H9 (cell line): Measurements from ENCODE around the gene IGF2BP2. TPM values are rescaled to one million over a fixed set of nuclear protein-coding genes. Genes with fewer than 3 reads are reported as not detected.

ENCODE experiments used
- DNase-seq: peaks from one replicate; pipeline ENCODE4 v3.0.0-alpha.2; 2017
- H2AFZ ChIP-seq: one replicate; pipeline ENCODE4 v1.6.1; 2013; ENCODE audit warnings: mild to moderate bottlenecking, low read length, control low read depth, moderate library complexity
- H2AK5ac ChIP-seq: 2 replicates; pipeline ENCODE4 v1.6.1; 2013; ENCODE audit warnings: low read length, control low read depth, mixed read lengths; ENCODE audit not compliant: insufficient read length
- H2BK120ac ChIP-seq: one replicate; pipeline ENCODE4 v1.6.1; 2013; ENCODE audit warnings: low read depth, mild to moderate bottlenecking, low read length, control low read depth, inconsistent platforms; ENCODE audit not compliant: poor library complexity, severe bottlenecking
- H2BK12ac ChIP-seq: 2 replicates; pipeline ENCODE4 v1.6.1; 2013; ENCODE audit warnings: low read length, control low read depth, mixed read lengths, low read depth; ENCODE audit not compliant: insufficient read length
- H2BK15ac ChIP-seq: 2 replicates; pipeline ENCODE4 v1.6.1; 2013; ENCODE audit warnings: low read depth, low read length, control low read depth
- H2BK20ac ChIP-seq: one replicate; pipeline ENCODE4 v1.6.1; 2013; ENCODE audit warnings: low read depth, mild to moderate bottlenecking, low read length, control low read depth, inconsistent platforms; ENCODE audit not compliant: poor library complexity, severe bottlenecking
- H2BK5ac ChIP-seq: 2 replicates; pipeline ENCODE4 v1.6.1; 2013; ENCODE audit warnings: low read length, control low read depth, mixed read lengths; ENCODE audit not compliant: insufficient read length
- H3K14ac ChIP-seq: 2 replicates; pipeline ENCODE4 v1.6.1; 2013; ENCODE audit warnings: low read length, control low read depth; ENCODE audit not compliant: insufficient read depth
- H3K18ac ChIP-seq: 2 replicates; pipeline ENCODE4 v1.6.1; 2013; ENCODE audit warnings: low read depth, mild to moderate bottlenecking, mixed read lengths, low read length, control low read depth; ENCODE audit not compliant: insufficient read length
- H3K23ac ChIP-seq: 2 replicates; pipeline ENCODE4 v1.6.1; 2013; ENCODE audit warnings: low read length, control low read depth, mixed read lengths, low read depth; ENCODE audit not compliant: insufficient read length
- H3K23me2 ChIP-seq: 2 replicates; pipeline ENCODE4 v1.6.1; 2013; ENCODE audit warnings: low read depth, mild to moderate bottlenecking, mixed read lengths, low read length, control low read depth; ENCODE audit not compliant: insufficient read length, poor library complexity, severe bottlenecking
- H3K27ac ChIP-seq: 2 replicates; pipeline ENCODE4 v1.5.1; 2013; ENCODE audit warnings: low read length, control low read depth, mixed read lengths, low read depth; ENCODE audit not compliant: insufficient read length
- H3K27me3 ChIP-seq: 2 replicates; pipeline ENCODE4 v1.6.1; 2013; ENCODE audit warnings: low read length, control low read depth, inconsistent platforms; ENCODE audit not compliant: insufficient read depth
- H3K4ac ChIP-seq: 2 replicates; pipeline ENCODE4 v1.6.1; 2013; ENCODE audit warnings: low read depth, mild to moderate bottlenecking, control low read depth, inconsistent platforms, low read length, moderate library complexity
- H3K4me1 ChIP-seq: 2 replicates; pipeline ENCODE4 v1.6.1; 2013; ENCODE audit warnings: low read length, control low read depth, inconsistent platforms; ENCODE audit not compliant: insufficient read depth
- H3K4me2 ChIP-seq: 2 replicates; pipeline ENCODE4 v1.6.1; 2013; ENCODE audit warnings: low read length, control low read depth, mixed read lengths; ENCODE audit not compliant: insufficient read length, insufficient read depth
- H3K56ac ChIP-seq: 2 replicates; pipeline ENCODE4 v1.6.1; 2013; ENCODE audit warnings: low read depth, mild to moderate bottlenecking, mixed read lengths, low read length, control low read depth; ENCODE audit not compliant: insufficient read length
- H3K79me1 ChIP-seq: 2 replicates; pipeline ENCODE4 v1.6.1; 2013; ENCODE audit warnings: low read depth, mild to moderate bottlenecking, moderate library complexity, low read length, control low read depth, inconsistent platforms; ENCODE audit not compliant: insufficient read depth, poor library complexity, severe bottlenecking
- H3K79me2 ChIP-seq: 2 replicates; pipeline ENCODE4 v1.6.1; 2013; ENCODE audit warnings: low read length, control low read depth, inconsistent platforms; ENCODE audit not compliant: insufficient read depth
- H3K9ac ChIP-seq: 2 replicates; pipeline ENCODE4 v1.6.1; 2013; ENCODE audit warnings: low read length, control low read depth, mixed read lengths; ENCODE audit not compliant: insufficient read length; ENCODE audit errors: extremely low read depth
- H3K9me3 ChIP-seq: one replicate; pipeline ENCODE4 v1.6.1; 2013; ENCODE audit warnings: low read depth, low read length, inconsistent platforms; ENCODE audit not compliant: control insufficient read depth
- H3T11ph ChIP-seq: one replicate; pipeline ENCODE4 v1.6.1; 2013; ENCODE audit warnings: mild to moderate bottlenecking, low read length, control low read depth, inconsistent platforms
- H4K20me1 ChIP-seq: one replicate; pipeline ENCODE4 v1.6.1; 2013; ENCODE audit not compliant: control insufficient read depth, insufficient read length, insufficient read depth
- H4K5ac ChIP-seq: 2 replicates; pipeline ENCODE4 v1.6.1; 2013; ENCODE audit warnings: low read depth, mild to moderate bottlenecking, mixed read lengths, low read length, control low read depth; ENCODE audit not compliant: insufficient read length
- H4K8ac ChIP-seq: replicated peaks from 2 replicates; pipeline ENCODE4 v1.6.1; 2013; ENCODE audit warnings: low read length, control low read depth, mixed read lengths, low read depth; ENCODE audit not compliant: insufficient read length
- H4K91ac ChIP-seq: 2 replicates; pipeline ENCODE4 v1.6.1; 2013; ENCODE audit warnings: low read depth, mild to moderate bottlenecking, moderate library complexity, mixed read lengths, low read length, control low read depth; ENCODE audit not compliant: insufficient read length
- H3K27ac Mint-ChIP-seq, 3 experiments: 2 replicates in 2 of 3; 3 replicates in 1 of 3; pipeline ENCODE4 v1.8.0; 2020 to 2021; ENCODE audit warnings: mixed read lengths in 3 of 3, mild to moderate bottlenecking in 1 of 3, moderate library complexity in 1 of 3
- H3K27me3 Mint-ChIP-seq: 2 replicates; pipeline ENCODE4 v1.8.0; 2021; ENCODE audit warnings: low read depth, mild to moderate bottlenecking, moderate library complexity, mixed read lengths
- H3K36me3 Mint-ChIP-seq, 3 experiments: 2 replicates in 2 of 3; 3 replicates in 1 of 3; pipeline ENCODE4 v1.8.0; 2020 to 2021; ENCODE audit warnings: low read depth in 3 of 3, mixed read lengths in 3 of 3; ENCODE audit not compliant: insufficient read depth in 1 of 3
- H3K4me1 Mint-ChIP-seq, 2 experiments: 2 replicates each; pipeline ENCODE4 v1.8.0; 2020; ENCODE audit warnings: mixed read lengths in 2 of 2
- H3K4me3 Mint-ChIP-seq, 2 experiments: 2 replicates in 1 of 2; 3 replicates in 1 of 2; pipeline ENCODE4 v1.8.0; 2020 to 2021; ENCODE audit warnings: mild to moderate bottlenecking in 2 of 2, mixed read lengths in 2 of 2, moderate library complexity in 1 of 2
- H3K9me3 Mint-ChIP-seq, 2 experiments: 2 replicates in 1 of 2; 3 replicates in 1 of 2; pipeline ENCODE4 v1.8.0; 2020; ENCODE audit warnings: mild to moderate bottlenecking in 2 of 2, mixed read lengths in 2 of 2, moderate library complexity in 1 of 2
- CTCF ChIP-seq: fragments of 200-600 bp; sonication (generic); conservative IDR thresholded peaks from 3 replicates; pipeline ENCODE4 v1.8.0; 2021; ENCODE audit warnings: antibody characterized with exemption, mild to moderate bottlenecking
- total RNA-seq: library from RNA; stranded (reverse); gene quantifications from 2 replicates; pipeline ENCODE4 v1.2.1, GENCODE V29; 2021

IGF2BP2 gene
- total RNA-seq, 1 experiment from 2014 or later: 130 TPM

GRCh38 chr3:185818267-185818875, 6.5 kb downstream of the IGF2BP2 start:
- peaks cover 71 to 76% of the 10 kb centered on the region in 2 experiments for H3K4me1 Mint-ChIP-seq
- peak overlapping the region in 1 of 2 experiments; percentile 44; a peak in 2 of 5 replicates for H3K4me3 Mint-ChIP-seq
- H3K9me3 Mint-ChIP-seq: no peaks in the 10 kb centered on the region
- no peak overlapping the region for H3K56ac ChIP-seq
- no peak overlapping the region for H3K4me2 ChIP-seq
- no peak overlapping the region for H2AK5ac ChIP-seq
- H2AFZ ChIP-seq: no peak overlapping the region
- no peak overlapping the region for H3K4ac ChIP-seq
- no peaks in the 10 kb centered on the region for H3K27me3 ChIP-seq
- H3K4me1 ChIP-seq: peaks cover 20% of the 10 kb centered on the region
- H3K9ac ChIP-seq: no peak overlapping the region
- H2BK120ac ChIP-seq: no peak overlapping the region
- DNase-seq: no peak
- no peaks in the 10 kb centered on the region for H4K20me1 ChIP-seq
- H3T11ph ChIP-seq: no peak overlapping the region
- H4K91ac ChIP-seq: no peak overlapping the region
- H4K5ac ChIP-seq: no peak overlapping the region
- H2BK5ac ChIP-seq: no peak overlapping the region
- H3K27ac Mint-ChIP-seq: peak overlapping the region in 1 of 3 experiments; percentile 37; a peak in 3 of 7 replicates
- H3K27me3 Mint-ChIP-seq: no peaks in the 10 kb centered on the region
- H3K14ac ChIP-seq: no peak overlapping the region
- no peaks in the 10 kb centered on the region for H3K79me1 ChIP-seq
- H3K9me3 ChIP-seq: no peaks in the 10 kb centered on the region
- no peak overlapping the region for H2BK15ac ChIP-seq
- no peaks in the 10 kb centered on the region; a peak in 3 of 7 replicates for H3K36me3 Mint-ChIP-seq
- H3K18ac ChIP-seq: no peak overlapping the region
- peaks cover 35% of the 10 kb centered on the region; the same call in 1 of the 2 replicates for H3K79me2 ChIP-seq
- H2BK20ac ChIP-seq: no peak overlapping the region
- H3K23me2 ChIP-seq: no peaks in the 10 kb centered on the region
- no peak overlapping the region for H2BK12ac ChIP-seq
- H3K23ac ChIP-seq: no peak overlapping the region
- no peak for TF ChIP-seq CTCF
- no peak overlapping the region for H4K8ac ChIP-seq
- H3K27ac ChIP-seq: no peak overlapping the region
